GM12878 (cell line): ENCODE data around the gene AP4S1. TPM values are rescaled to one million over a fixed set of nuclear protein-coding genes. Genes with fewer than 3 reads are reported as not detected.

ENCODE experiments used
- ATAC-seq: fragments of 200-7000 bp; cut with Tn5 transposase; 3 replicates; pipeline ENCODE4 v1.9.1; 2020; ENCODE audit warnings: mild to moderate bottlenecking, moderate library complexity
- BruUV-seq: library from RNA; stranded (reverse); fragments of 400-500 nt; replicated peaks from 2 replicates; lab custom pipeline; 2021; lab: Mats Ljungman, UMichigan
- CTCF ChIA-PET: fragments of 300-600 bp; sonication (Branson Sonifier 250); formaldehyde crosslinking; extraction: SDS; loops from one replicate; lab custom pipeline; 2021; ENCODE audit warnings: inconsistent platforms; lab: Yijun Ruan, JAX
- POLR2A ChIA-PET: fragments of 350-600 bp; formaldehyde crosslinking; extraction: SDS; loops from one replicate; lab custom pipeline; 2021; ENCODE audit warnings: inconsistent platforms; lab: Charles Lee
- RAD21 ChIA-PET: fragments of 300-600 bp; sonication (Branson Sonifier 250); formaldehyde crosslinking; loops from one replicate; lab custom pipeline; 2023; ENCODE audit warnings: antibody characterized with exemption; ENCODE audit not compliant: unreplicated experiment; lab: Charles Lee
- SMC1A ChIA-PET: fragments of 300-600 bp; sonication (Branson Sonifier 250); formaldehyde crosslinking; loops from one replicate; lab custom pipeline; 2023; ENCODE audit not compliant: unreplicated experiment, uncharacterized antibody; lab: Charles Lee
- DNase-seq: peaks from one replicate; pipeline ENCODE4 v3.0.0-alpha.2; 2011; ENCODE audit warnings: low read depth, low spot score
- FAIRE-seq: peaks from 3 replicates; lab custom pipeline; 2011; peaks lifted over from hg19 to GRCh38; lab: Jason Lieb, UNC
- H2AFZ ChIP-seq: 2 replicates; pipeline ENCODE4 v1.6.0; 2011; ENCODE audit warnings: low read depth, low read length, control low read depth; ENCODE audit not compliant: control insufficient read depth
- H3K27ac ChIP-seq: 2 replicates; pipeline ENCODE4 v1.5.1; 2011; ENCODE audit warnings: control low read depth; ENCODE audit not compliant: control insufficient read depth, insufficient read depth
- H3K27me3 ChIP-seq, 2 experiments: replicated peaks in 1 of 2; 2 replicates each; pipeline versions ENCODE4 v1.6.0 to v1.6.1; 2011; ENCODE audit warnings: low read length in 1 of 2; ENCODE audit not compliant: control insufficient read depth in 2 of 2, insufficient read depth in 2 of 2
- H3K36me3 ChIP-seq, 2 experiments: 2 replicates each; pipeline ENCODE4 v1.5.1; 2011; ENCODE audit warnings: low read length in 1 of 2; ENCODE audit not compliant: control insufficient read depth in 2 of 2, insufficient read depth in 2 of 2
- H3K4me1 ChIP-seq: 2 replicates; pipeline ENCODE4 v1.6.1; 2011; ENCODE audit warnings: mild to moderate bottlenecking, low read length, moderate library complexity, mixed read lengths; ENCODE audit not compliant: control insufficient read depth, insufficient read depth
- H3K4me2 ChIP-seq: 2 replicates; pipeline ENCODE4 v1.6.0; 2011; ENCODE audit warnings: control low read depth; ENCODE audit not compliant: control insufficient read depth, insufficient read depth
- H3K4me3 ChIP-seq: fragments of 200-600 bp; sonication (generic); 2 replicates; pipeline ENCODE4 v1.5.1; 2016
- H3K79me2 ChIP-seq: 2 replicates; pipeline ENCODE4 v1.6.0; 2011; ENCODE audit warnings: low read length; ENCODE audit not compliant: control insufficient read depth, insufficient read depth
- H3K9ac ChIP-seq: 2 replicates; pipeline ENCODE4 v1.8.0; 2011; ENCODE audit warnings: low read length, control low read depth, mixed read lengths; ENCODE audit not compliant: control insufficient read depth, insufficient read depth
- H3K9me3 ChIP-seq: replicated peaks from 3 replicates; pipeline ENCODE4 v1.5.1; 2011; ENCODE audit warnings: mild to moderate bottlenecking, low read length; ENCODE audit not compliant: control insufficient read depth, insufficient read depth
- H4K20me1 ChIP-seq: 2 replicates; pipeline ENCODE4 v1.6.0; 2011; ENCODE audit not compliant: control insufficient read depth, insufficient read depth
- ASH2L ChIP-seq: fragments of 300-600, 200-600 bp; sonication (generic); IDR thresholded peaks from 2 replicates; pipeline ENCODE4 v1.6.1; 2017; ENCODE audit warnings: low read depth, mild to moderate bottlenecking, borderline replicate concordance
- DPF2 ChIP-seq: fragments of 450-650 bp; IDR thresholded peaks from 2 replicates; pipeline ENCODE4 v1.6.1; 2017; ENCODE audit warnings: mild to moderate bottlenecking
- EED ChIP-seq: sonication (generic); IDR thresholded peaks from 2 replicates; pipeline ENCODE4 v1.6.1; 2016; ENCODE audit warnings: antibody characterized with exemption, low read depth
- FOXK2 ChIP-seq: fragments of 450-650 bp; IDR thresholded peaks from 2 replicates; pipeline ENCODE4 v1.6.1; 2017; ENCODE audit warnings: mild to moderate bottlenecking, moderate library complexity
- GATAD2B ChIP-seq: fragments of 450-650 bp; conservative IDR thresholded peaks from 2 replicates; pipeline ENCODE4 v1.6.1; 2017; ENCODE audit warnings: low read depth, mild to moderate bottlenecking, moderate library complexity
- HDGF ChIP-seq: fragments of 450-650 bp; IDR thresholded peaks from 2 replicates; pipeline ENCODE4 v1.6.1; 2016; ENCODE audit warnings: antibody characterized with exemption
- MEF2B ChIP-seq: fragments of 450-650 bp; IDR thresholded peaks from 2 replicates; pipeline ENCODE4 v1.6.1; 2018; ENCODE audit warnings: mild to moderate bottlenecking, moderate library complexity; ENCODE audit not compliant: partially characterized antibody, poor library complexity, severe bottlenecking
- NFYA ChIP-seq: IDR thresholded peaks from 2 replicates; pipeline ENCODE4 v1.6.1; 2011; ENCODE audit warnings: low read depth, mild to moderate bottlenecking, low read length, improper control_type of control experiment, borderline replicate concordance
- NRF1 ChIP-seq: conservative IDR thresholded peaks from 2 replicates; pipeline ENCODE4 v1.6.1; 2011; ENCODE audit warnings: mild to moderate bottlenecking, low read depth, low read length, improper control_type of control experiment
- PAX8 ChIP-seq: fragments of 450-650 bp; IDR thresholded peaks from 2 replicates; pipeline ENCODE4 v1.6.1; 2017; ENCODE audit warnings: mild to moderate bottlenecking, moderate library complexity
- RBBP5 ChIP-seq: fragments of 200-600 bp; sonication (generic); conservative IDR thresholded peaks from 2 replicates; pipeline ENCODE4 v1.6.1; 2016
- SP1 ChIP-seq: IDR thresholded peaks from one replicate; pipeline ENCODE4 v1.6.1; 2011; ENCODE audit warnings: low read depth, low read length
- TAF1 ChIP-seq: IDR thresholded peaks from 2 replicates; pipeline ENCODE4 v1.6.1; 2011; ENCODE audit warnings: mild to moderate bottlenecking, low read depth, low read length, borderline replicate concordance
- ZBTB11 ChIP-seq: fragments of 450-650 bp; formaldehyde crosslinking; IDR thresholded peaks from 2 replicates; pipeline ENCODE4 v1.5.0; 2022; ENCODE audit warnings: mild to moderate bottlenecking, missing genetic modification characterization
- ZNF207 ChIP-seq: fragments of 450-650 bp; IDR thresholded peaks from 2 replicates; pipeline ENCODE4 v1.6.1; 2014; ENCODE audit warnings: antibody characterized with exemption, mild to moderate bottlenecking, borderline replicate concordance
- ZSCAN29 ChIP-seq: fragments of 450-650 bp; IDR thresholded peaks from 2 replicates; pipeline ENCODE4 v1.6.1; 2017; ENCODE audit warnings: mild to moderate bottlenecking, moderate library complexity
- WGBS: methylation state at CpG from one replicate; pipeline ENCODE4 v1.1.6; 2016; ENCODE audit warnings: low lambda C conversion rate; ENCODE audit not compliant: insufficient replicate concordance, insufficient coverage; ENCODE audit errors: missing lambda C conversion rate; 5-methylcytosine and 5-hydroxymethylcytosine counted together
- in situ Hi-C: fragments of 300-500 bp; cut with MboI; formaldehyde crosslinking; loops from 9 replicates; pipeline ENCODE4 v1.14.3; 2018; ENCODE audit warnings: mixed read lengths
- intact Hi-C: fragments of 100-400 bp; cut with micrococcal nuclease; formaldehyde crosslinking; loops from one replicate; pipeline ENCODE4 v1.14.2; 2022; ENCODE audit not compliant: unreplicated experiment
- polyA plus RNA-seq, 11 experiments: library from polyadenylated mRNA; depleted of rRNA in 4 of 11; unstranded in 6 of 11; stranded (reverse) in 5 of 11; fragments of >200 nt; fragmentation: Nextera tagmentation in 4 of 11; fragmentation: Illumina TruSeq in 1 of 11; extraction: Ambion mirVana in 4 of 11; extraction: Trizol in 1 of 11; gene quantifications; 1 replicate in 1 of 11; 2 replicates in 10 of 11; pipeline versions ENCODE4 v1.2.1 to v1.2.3, GENCODE V29; 2011 to 2016; ENCODE audit warnings: inconsistent platforms in 2 of 11, missing spikeins in 2 of 11, low read depth in 1 of 11
- total RNA-seq, 4 experiments: library from RNA; depleted of rRNA in 3 of 4; stranded (reverse); fragments of >200 nt in 3 of 4; fragmentation: Illumina TruSeq in 1 of 4; extraction: Trizol in 1 of 4; gene quantifications; 2 replicates each; pipeline versions ENCODE4 v1.2.1 to v1.2.3, GENCODE V29; 2013 to 2021

AP4S1 gene
- total and polyA plus RNA-seq, 10 of the 15 experiments (the other 5 are each of a cell fraction or from before 2014, with no cell fraction given): 3.6 to 9.0 (median 5.7) TPM

DNA sequence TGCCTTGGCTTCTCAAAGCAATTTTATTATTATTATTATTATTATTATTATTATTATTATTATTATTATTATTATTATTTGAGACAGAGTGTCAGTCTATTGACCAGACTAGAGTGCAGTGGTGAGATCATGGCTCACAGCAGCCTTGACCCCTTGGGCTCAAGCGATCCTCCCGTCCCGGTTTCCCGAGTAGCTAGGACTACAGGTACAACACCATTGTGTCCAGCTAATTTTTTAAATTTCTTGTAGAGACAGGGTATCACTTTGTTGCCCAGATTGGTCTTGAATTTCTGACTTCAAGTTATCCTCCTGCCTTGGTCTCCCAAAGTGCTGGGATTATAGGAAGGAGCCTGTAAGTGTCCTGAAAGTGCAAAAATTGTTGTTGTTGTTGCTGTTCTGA is 11.6 kb upstream of the AP4S1 start:
- SMC1A ChIA-PET: no interaction called here
- RAD21 ChIA-PET: no interaction called here
- no peaks in the 10 kb centered on the region for H3K4me1 ChIP-seq
- FAIRE-seq: no peak
- H3K4me3 ChIP-seq: no peak overlapping the region
- POLR2A ChIA-PET: interaction anchor here (0.7 to 1.1 kb wide), 2 partner anchors 20 to 354 kb away, joined by 3 to 5 read pairs; no protein-coding TSS in a partner anchor
- intact Hi-C loops (no loop called here), in situ Hi-C loops (no loop called here)
- no peaks in the 10 kb centered on the region for H3K9me3 ChIP-seq
- no peak for DNase-seq
- no peak overlapping the region for H3K9ac ChIP-seq
- 100% methylated on average over 4 of the region's 4 CpGs for WGBS
- no peak for TF ChIP-seq RBBP5
- TF ChIP-seq ASH2L: no peak
- no peak for TF ChIP-seq HDGF
- no peak for TF ChIP-seq MEF2B
- no peak for TF ChIP-seq FOXK2
- no peak for TF ChIP-seq ZBTB11 (CRISPR knock-in tag)
- TF ChIP-seq DPF2: no peak
- TF ChIP-seq NFYA: no peak
- TF ChIP-seq PAX8: no peak
- TF ChIP-seq ZSCAN29: no peak
- TF ChIP-seq SP1: no peak
- TF ChIP-seq EED: no peak
- no peak for TF ChIP-seq NRF1
- no peak for TF ChIP-seq ZNF207
- TF ChIP-seq GATAD2B: no peak
- TF ChIP-seq TAF1: no peak
- TF ChIP-seq, all 136 proteins: peak for 0
- ATAC-seq: no peak
- Histone ChIP-seq H3K27me3 (no peaks in the 10 kb centered on the region), H3K36me3 (peaks cover 0 to 1% of the 10 kb centered on the region in 2 experiments; a peak in 3 of 4 replicates), H3K27ac (no peak overlapping the region), H3K79me2 (peaks cover 24% of the 10 kb centered on the region), H2AFZ (no peak overlapping the region), H3K4me2 (no peak overlapping the region), H4K20me1 (no peaks in the 10 kb centered on the region)
- no TSS peak for BruUV-seq
- CTCF ChIA-PET: no interaction called here
